GM21526 (cell line): Measurements from ENCODE around the gene KCNK2.
"Not testable (repeated sequence)": the region's sequence is repeated elsewhere in the genome, so short reads cannot be mapped to it uniquely, and the experiment has no call there.

ENCODE experiments used
- ATAC-seq: cut with Tn5 transposase; IDR thresholded peaks from one replicate; pipeline ENCODE4 v1.9.1; 2021; ENCODE audit warnings: moderate library complexity; ENCODE audit not compliant: unreplicated experiment, low FRiP score

The KCNK2 gene

GRCh38 chr1:215146240-215146975 lies 63.9 kb downstream of the KCNK2 start:
- ATAC-seq = no peak

GRCh38 chr1:215147024-215147423 lies 64.5 kb downstream of the KCNK2 start:
- no peak for ATAC-seq

GRCh38 chr1:215151841-215152549 lies 69.5 kb downstream of the KCNK2 start:
- no peak for ATAC-seq

- ATAC-seq = no peak
These were observed 73.7 kb downstream of the KCNK2 start for GRCh38 chr1:215156232-215156631.

GRCh38 chr1:215160351-215160750 lies 77.8 kb downstream of the KCNK2 start:
- ATAC-seq = no peak

GRCh38 chr1:215163144-215163543 lies 80.6 kb downstream of the KCNK2 start:
- not testable (repeated sequence) for ATAC-seq

GRCh38 chr1:215166886-215167285 lies 84.3 kb downstream of the KCNK2 start:
- no peak for ATAC-seq

- no peak for ATAC-seq
These were observed 99.0 kb downstream of the KCNK2 start for GRCh38 chr1:215181518-215181917.

GRCh38 chr1:215185067-215185620 lies 102.6 kb downstream of the KCNK2 start:
- no peak for ATAC-seq

- no peak for ATAC-seq
These were observed 105.9 kb downstream of the KCNK2 start for GRCh38 chr1:215188302-215188950.

GRCh38 chr1:215192306-215192705 lies 109.8 kb downstream of the KCNK2 start:
- ATAC-seq = no peak

- no peak for ATAC-seq
These were observed 115.5 kb downstream of the KCNK2 start for GRCh38 chr1:215198021-215198420.

GRCh38 chr1:215200121-215200520 lies 117.6 kb downstream of the KCNK2 start:
- no peak for ATAC-seq

GRCh38 chr1:215201283-215201682 lies 118.7 kb downstream of the KCNK2 start:
- no peak for ATAC-seq

GRCh38 chr1:215202868-215203267 lies 120.3 kb downstream of the KCNK2 start:
- no peak for ATAC-seq

GRCh38 chr1:215210167-215210566 lies 127.6 kb downstream of the KCNK2 start:
- ATAC-seq = no peak

GRCh38 chr1:215215846-215216245 lies 133.3 kb downstream of the KCNK2 start:
- ATAC-seq = no peak

- no peak for ATAC-seq
These were observed 136.8 kb downstream of the KCNK2 start for GRCh38 chr1:215219372-215219771.

- no peak for ATAC-seq
These were observed 137.8 kb downstream of the KCNK2 start for GRCh38 chr1:215220346-215220745.

- ATAC-seq = no peak
These were observed 144.2 kb downstream of the KCNK2 start for GRCh38 chr1:215226757-215227156.

GRCh38 chr1:215228193-215228592 lies 145.7 kb downstream of the KCNK2 start:
- no peak for ATAC-seq
